IPS DF 4.7 (cell line): ENCODE data around the gene SETD7.
A peak's percentile ranks its signal among the peaks of the same experiment; 100 is the strongest.

Experiments used
- DNase-seq: peaks from one replicate; pipeline ENCODE4 v3.0.0-alpha.2; 2013; ENCODE audit warnings: low spot score; ENCODE audit errors: extremely low read depth

SETD7 gene

GRCh38 chr4:139550724-139551429, 5.1 kb downstream of the SETD7 start:
- DNase-seq = no peak

GRCh38 chr4:139547979-139548378, 8.0 kb downstream of the SETD7 start:
- DNase-seq = no peak

GRCh38 chr4:139540632-139541031, 15.4 kb downstream of the SETD7 start:
- DNase-seq = no peak

- DNase-seq = no peak
These were observed 15.9 kb downstream of the SETD7 start for GRCh38 chr4:139540161-139540560.

- no peak for DNase-seq
These were observed 18.7 kb downstream of the SETD7 start for GRCh38 chr4:139537292-139537691.

- DNase-seq = no peak
These were observed 20.2 kb downstream of the SETD7 start for GRCh38 chr4:139535871-139536234.

- no peak for DNase-seq
These were observed 20.7 kb downstream of the SETD7 start for GRCh38 chr4:139535228-139535870.

GRCh38 chr4:139534287-139534950, 21.6 kb downstream of the SETD7 start:
- DNase-seq = no peak

- no peak for DNase-seq
These were observed 22.5 kb downstream of the SETD7 start for GRCh38 chr4:139533511-139533910.

- DNase-seq = no peak
These were observed 23.1 kb downstream of the SETD7 start for GRCh38 chr4:139532947-139533346.

- DNase-seq = peak; percentile 46
These were observed 25.1 kb downstream of the SETD7 start for GRCh38 chr4:139530833-139531427.

GRCh38 chr4:139528377-139529005, 27.5 kb downstream of the SETD7 start:
- no peak for DNase-seq

- no peak for DNase-seq
These were observed 29.1 kb downstream of the SETD7 start for GRCh38 chr4:139526928-139527327.

GRCh38 chr4:139525414-139525813, 30.6 kb downstream of the SETD7 start:
- no peak for DNase-seq

- DNase-seq = no peak
These were observed 31.9 kb downstream of the SETD7 start for GRCh38 chr4:139524062-139524631.

- no peak for DNase-seq
These were observed 32.9 kb downstream of the SETD7 start for GRCh38 chr4:139523076-139523475.

GRCh38 chr4:139522457-139522856, 33.6 kb downstream of the SETD7 start:
- DNase-seq = no peak

- DNase-seq = no peak
These were observed 34.1 kb downstream of the SETD7 start for GRCh38 chr4:139521754-139522401.

GRCh38 chr4:139515531-139515958, 40.5 kb downstream of the SETD7 start:
- DNase-seq = no peak

GRCh38 chr4:139514382-139515059, 41.5 kb downstream of the SETD7 start:
- DNase-seq = no peak
